Right ventricle myocardium inferior (tissue), 1 donor: ENCODE measurements around the gene KIF3A. TPM values are rescaled to one million over a fixed set of nuclear protein-coding genes. Genes with fewer than 3 reads are reported as not detected.

ENCODE experiments used
- ATAC-seq: fragments of 200-7000 bp; cut with Tn5 transposase; one replicate; pipeline ENCODE4 v1.9.1; 2020; ENCODE audit warnings: mild to moderate bottlenecking, moderate library complexity
- DNase-seq: peaks from one replicate; pipeline ENCODE4 v3.0.0; 2021; ENCODE audit errors: missing footprints
- intact Hi-C: fragments of 100-400 bp; cut with DNase I; formaldehyde crosslinking; loops from one replicate; pipeline ENCODE4 v1.11.0; 2022
- total RNA-seq: library from RNA; stranded (reverse); fragmentation: NEBNext Ultra II Directional; extraction: Animal tissue kit (Norgen Biotek cat#: 25700); gene quantifications from one replicate; pipeline ENCODE4 v1.2.1, GENCODE V29; 2021
- donor health status: DM: no; HTN: yes; CAD: no; lungs with severe emphysema.

KIF3A gene
- total RNA-seq, 1 donor from 2014 or later = 10.2 TPM

- intact Hi-C loops = no loop called here
- DNase-seq (no peak), ATAC-seq (no peak)
Measured at GRCh38 chr5:132659598-132660493, 77.5 kb downstream of the KIF3A start.

GRCh38 chr5:132658381-132659302, 78.7 kb downstream of the KIF3A start:
- no peak for DNase-seq
- ATAC-seq = no peak
- intact Hi-C loops = no loop called here

- DNase-seq (no peak), ATAC-seq (no peak)
- intact Hi-C loops = no loop called here
Measured at GRCh38 chr5:132657676-132658380, 79.5 kb downstream of the KIF3A start, which contains the start of gene IL13. Gene IL13, plus strand, starts transcription at chr5:132658173. Its CDS starts 14 bp downstream, at chr5:132658187.

- DNase-seq (no peak), ATAC-seq (no peak)
- intact Hi-C loops = no loop called here
Measured at GRCh38 chr5:132656774-132657355, 80.5 kb downstream of the KIF3A start.

GRCh38 chr5:132655821-132656773, 81.2 kb downstream of the KIF3A start:
- ATAC-seq = no peak
- intact Hi-C loops = no loop called here

GRCh38 chr5:132653716-132654115, 83.6 kb downstream of the KIF3A start:
- DNase-seq (no peak), ATAC-seq (no peak)
- intact Hi-C loops = no loop called here

More at GRCh38 chr5:132655821-132656773, 81.2 kb downstream of the KIF3A start:
- no peak for DNase-seq

- DNase-seq = no peak
- ATAC-seq = no peak
- intact Hi-C loops = no loop called here
Measured at GRCh38 chr5:132651838-132652469, 85.4 kb downstream of the KIF3A start.

- ATAC-seq = no peak
- DNase-seq = no peak
- intact Hi-C loops = no loop called here
Measured at GRCh38 chr5:132648355-132648754, 89.0 kb downstream of the KIF3A start.

- no peak for DNase-seq
- ATAC-seq = no peak
- intact Hi-C loops = no loop called here
Measured at GRCh38 chr5:132647473-132647872, 89.9 kb downstream of the KIF3A start.

- no peak for ATAC-seq
- no peak for DNase-seq
- intact Hi-C loops = no loop called here
Measured at GRCh38 chr5:132646583-132647266, 90.6 kb downstream of the KIF3A start.

GRCh38 chr5:132644177-132644576, 93.2 kb downstream of the KIF3A start:
- intact Hi-C loops = no loop called here
- ATAC-seq (no peak), DNase-seq (no peak)

Other genes starting within 250 kb of the KIF3A start
- gene IRF1, start 246.8 kb downstream of the KIF3A start, total RNA-seq = 12.7 TPM
- not detected for gene IL5, start 194.0 kb downstream of the KIF3A start, total RNA-seq
- gene RAD50, start 180.6 kb downstream of the KIF3A start, total RNA-seq = 31.4 TPM
- gene IL13, start 79.4 kb downstream of the KIF3A start, total RNA-seq = not detected
- gene IL4, start 63.6 kb downstream of the KIF3A start, total RNA-seq = not detected
- gene CCNI2, start 9.9 kb upstream of the KIF3A start, total RNA-seq = 0.16 TPM
- gene SEPTIN8, start 39.7 kb upstream of the KIF3A start, total RNA-seq = 28.5 TPM
- 0.27 TPM for gene SOWAHA, start 75.8 kb upstream of the KIF3A start, total RNA-seq
- 5.0 TPM for gene SHROOM1, start 93.1 kb upstream of the KIF3A start, total RNA-seq
- 0.24 TPM for gene GDF9, start 128.9 kb upstream of the KIF3A start, total RNA-seq
- gene UQCRQ, start 129.1 kb upstream of the KIF3A start, total RNA-seq = 1,774 TPM
- gene LEAP2, start 136.1 kb upstream of the KIF3A start, total RNA-seq = 1.1 TPM
- 29.2 TPM for gene AFF4, start 226.1 kb upstream of the KIF3A start, total RNA-seq